Fibroblast of skin of scalp (primary cell): ENCODE measurements around the gene ATIC.

Experiments
- DNase-seq: peaks from one replicate; pipeline ENCODE4 v3.0.0-alpha.2; 2013

Gene ATIC

GRCh38 chr2:215361211-215361875 lies 49.5 kb downstream of the ATIC start:
- no peak for DNase-seq

- no peak for DNase-seq
Observed at GRCh38 chr2:215361876-215362561, 50.2 kb downstream of the ATIC start.

- no peak for DNase-seq
Observed at GRCh38 chr2:215362562-215362904, 50.7 kb downstream of the ATIC start.

- no peak for DNase-seq
Observed at GRCh38 chr2:215363039-215363438, 51.2 kb downstream of the ATIC start.

GRCh38 chr2:215363461-215364156 lies 51.8 kb downstream of the ATIC start:
- no peak for DNase-seq

GRCh38 chr2:215364157-215365155 lies 52.6 kb downstream of the ATIC start:
- DNase-seq = peak; percentile 5

GRCh38 chr2:215365184-215365658 lies 53.4 kb downstream of the ATIC start:
- peak; percentile 8 for DNase-seq

GRCh38 chr2:215366440-215367032 lies 54.7 kb downstream of the ATIC start:
- DNase-seq = peak; percentile 0

GRCh38 chr2:215367662-215368492 lies 56.0 kb downstream of the ATIC start:
- peak; percentile 38 for DNase-seq

GRCh38 chr2:215368493-215368809 lies 56.6 kb downstream of the ATIC start:
- DNase-seq = no peak

GRCh38 chr2:215369181-215369760 lies 57.4 kb downstream of the ATIC start:
- DNase-seq = no peak

- DNase-seq = no peak
Observed at GRCh38 chr2:215370112-215370965, 58.5 kb downstream of the ATIC start.

- DNase-seq = no peak
Observed at GRCh38 chr2:215371915-215372897, 60.3 kb downstream of the ATIC start.

- DNase-seq = no peak
Observed at GRCh38 chr2:215372968-215373649, 61.2 kb downstream of the ATIC start.

GRCh38 chr2:215374002-215374401 lies 62.1 kb downstream of the ATIC start:
- DNase-seq = no peak

GRCh38 chr2:215374642-215375466 lies 63.0 kb downstream of the ATIC start:
- DNase-seq = no peak

GRCh38 chr2:215375467-215375830 lies 63.6 kb downstream of the ATIC start:
- no peak for DNase-seq
